ENCODE data around the gene AIFM2. TPM values are rescaled to one million over a fixed set of nuclear protein-coding genes. Genes with fewer than 3 reads are reported as not detected.

Gene AIFM2
- total and polyA plus RNA-seq, 9 of the 15 experiments (the other 6 are each of a cell fraction or from before 2014, with no cell fraction given): 2.7 to 14.1 (median 9.2) TPM

GRCh38 chr10:70145166-70145665 lies 12.6 kb upstream of the AIFM2 start:
- 96% methylated on average over 26 of the region's 28 CpGs for WGBS (ENCODE audit: insufficient coverage, low coverage, missing lambda C conversion rate)
- intact Hi-C loops (cut with micrococcal nuclease) (no loop called here), in situ Hi-C loops (cut with MboI) (no loop called here)
- Histone ChIP-seq H3K9me3 (replicated peaks; ENCODE audit: control insufficient read depth, insufficient read depth, low read depth, low read length) (peaks cover 6% of the 10 kb centered on the region), H3K4me2 (ENCODE audit: insufficient read depth, low read length) (no peak overlapping the region), H3K36me3 (ENCODE audit: control insufficient read depth, insufficient read depth, low read length) (peaks cover 57% of the 10 kb centered on the region), H3K27me3 (ENCODE audit: control insufficient read depth in 2 of 2, insufficient read depth in 2 of 2, low read length in 2 of 2) (no peaks in the 10 kb centered on the region), H3K27ac (ENCODE audit: extremely low read depth, low read depth, low read length) (no peak overlapping the region), H3K9me1 (ENCODE audit: control insufficient read depth, insufficient read depth, low read length) (peaks cover 3% of the 10 kb centered on the region), H3K4me1 (replicated peaks in 1 of 2; ENCODE audit: control insufficient read depth in 2 of 2, insufficient read depth in 2 of 2, low read length in 2 of 2) (peaks cover 0 to 7% of the 10 kb centered on the region in 2 experiments; a peak in 2 of 5 replicates), H2AFZ (ENCODE audit: low read depth, low read length) (no peak overlapping the region), H3K9ac (ENCODE audit: insufficient read depth in 1 of 2, low read depth in 2 of 2, low read length in 2 of 2) (no peak overlapping the region), H3K79me2 (ENCODE audit: control insufficient read depth, insufficient read depth, low read length) (no peaks in the 10 kb centered on the region), H4K20me1 (replicated peaks; ENCODE audit: control insufficient read depth, insufficient read depth, low read length) (0 out of 2 replicates have a peak, but pooled peaks cover 11% of the 10 kb centered on the region), H3K4me3 (no peak overlapping the region)
- no peak for FAIRE-seq
- no peak for DNase-seq (ENCODE audit: extremely low read depth in 1 of 4, low spot score in 3 of 4)
- ATAC-seq: no peak
- POLR2A ChIA-PET: interaction anchor here (1.6 kb wide), 1 partner anchor 12 kb away, joined by 5 read pairs; no protein-coding TSS in a partner anchor
- no TSS peak for BruUV-seq (replicated peaks)
- TF ChIP-seq FIP1L1 (IDR thresholded peaks at IDR 0.05; ENCODE audit: low read depth, low read length, poor library complexity, severe bottlenecking): peak; percentile 30
- TF ChIP-seq GTF2F1 (IDR thresholded peaks at IDR 0.05; ENCODE audit: low read depth, low read length): no peak
- CTCF ChIA-PET (ENCODE audit: low intra/inter-chr PET ratio): no interaction called here

GRCh38 chr10:70144372-70145110 lies 11.9 kb upstream of the AIFM2 start:
- intact Hi-C loops (cut with micrococcal nuclease) (no loop called here), in situ Hi-C loops (cut with MboI) (no loop called here)
- 0 out of 2 replicates have a peak, but pooled peaks cover 11% of the 10 kb centered on the region for H4K20me1 ChIP-seq (replicated peaks; ENCODE audit: control insufficient read depth, insufficient read depth, low read length)
- no TSS peak for BruUV-seq (replicated peaks)
- POLR2A ChIA-PET: interaction anchor here (1.6 kb wide), 1 partner anchor 13 kb away, joined by 5 read pairs; no protein-coding TSS in a partner anchor
- H3K9me1 ChIP-seq (ENCODE audit: control insufficient read depth, insufficient read depth, low read length): peaks cover 3% of the 10 kb centered on the region
- no peak overlapping the region for H3K4me2 ChIP-seq (ENCODE audit: insufficient read depth, low read length)
- no peak overlapping the region for H3K9ac ChIP-seq (ENCODE audit: insufficient read depth in 1 of 2, low read depth in 2 of 2, low read length in 2 of 2)
- no peaks in the 10 kb centered on the region for H3K27me3 ChIP-seq (ENCODE audit: control insufficient read depth in 2 of 2, insufficient read depth in 2 of 2, low read length in 2 of 2)
- peaks cover 6% of the 10 kb centered on the region for H3K9me3 ChIP-seq (replicated peaks; ENCODE audit: control insufficient read depth, insufficient read depth, low read depth, low read length)
- no peak overlapping the region for H2AFZ ChIP-seq (ENCODE audit: low read depth, low read length)
- H3K4me1 ChIP-seq (replicated peaks in 1 of 2; ENCODE audit: control insufficient read depth in 2 of 2, insufficient read depth in 2 of 2, low read length in 2 of 2): peaks cover 0 to 11% of the 10 kb centered on the region in 2 experiments; a peak in 2 of 5 replicates
- H3K4me3 ChIP-seq: no peak overlapping the region
- ATAC-seq (no peak), FAIRE-seq (no peak), DNase-seq (ENCODE audit: extremely low read depth in 1 of 4, low spot score in 3 of 4) (no peak)
- no peak overlapping the region for H3K27ac ChIP-seq (ENCODE audit: extremely low read depth, low read depth, low read length)
- WGBS (ENCODE audit: insufficient coverage, low coverage, missing lambda C conversion rate): 86% methylated on average over 18 of the region's 18 CpGs
- peaks cover 55% of the 10 kb centered on the region; the same call in 2 of the 3 replicates for H3K36me3 ChIP-seq (ENCODE audit: control insufficient read depth, insufficient read depth, low read length)
- no peaks in the 10 kb centered on the region for H3K79me2 ChIP-seq (ENCODE audit: control insufficient read depth, insufficient read depth, low read length)
- CTCF ChIA-PET (ENCODE audit: low intra/inter-chr PET ratio): no interaction called here
- TF ChIP-seq SIN3A (IDR thresholded peaks at IDR 0.05; ENCODE audit: borderline replicate concordance in 2 of 2, control insufficient read depth in 1 of 2, low read depth in 2 of 2, low read length in 2 of 2) (no peak), NUFIP1 (IDR thresholded peaks at IDR 0.05; ENCODE audit: partially characterized antibody) (no peak), ZNF830 (CRISPR knock-in tag; IDR thresholded peaks at IDR 0.05) (no peak), PHF8 (IDR thresholded peaks at IDR 0.05; ENCODE audit: borderline replicate concordance, low read length) (no peak), PRMT5 (CRISPR knock-in tag; IDR thresholded peaks at IDR 0.05) (no peak), CCAR2 (IDR thresholded peaks at IDR 0.05; ENCODE audit: low read depth, low read length) (no peak), HMG20B (CRISPR knock-in tag; IDR thresholded peaks at IDR 0.05) (no peak), RAD21 (CRISPR knock-in tag; conservative IDR thresholded peaks at IDR 0.05 in 1 of 2, IDR thresholded peaks at IDR 0.05 in 1 of 2) (no peak), MTA1 (IDR thresholded peaks at IDR 0.05; ENCODE audit: borderline replicate concordance) (no peak), NFE2 (IDR thresholded peaks at IDR 0.05; ENCODE audit: low read depth) (no peak)
- TF ChIP-seq, protein P1, sequence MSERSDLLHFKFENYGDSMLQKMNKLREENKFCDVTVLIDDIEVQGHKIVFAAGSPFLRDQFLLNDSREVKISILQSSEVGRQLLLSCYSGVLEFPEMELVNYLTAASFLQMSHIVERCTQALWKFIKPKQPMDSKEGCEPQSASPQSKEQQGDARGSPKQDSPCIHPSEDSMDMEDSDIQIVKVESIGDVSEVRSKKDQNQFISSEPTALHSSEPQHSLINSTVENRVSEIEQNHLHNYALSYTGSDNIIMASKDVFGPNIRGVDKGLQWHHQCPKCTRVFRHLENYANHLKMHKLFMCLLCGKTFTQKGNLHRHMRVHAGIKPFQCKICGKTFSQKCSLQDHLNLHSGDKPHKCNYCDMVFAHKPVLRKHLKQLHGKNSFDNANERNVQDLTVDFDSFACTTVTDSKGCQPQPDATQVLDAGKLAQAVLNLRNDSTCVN (CRISPR knock-in tag; IDR thresholded peaks at IDR 0.05): no peak
